ENCODE results near the gene LARP1. TPM values are rescaled to one million over a fixed set of nuclear protein-coding genes. Genes with fewer than 3 reads are reported as not detected.
"Not testable (repeated sequence)": the region's sequence is repeated elsewhere in the genome, so short reads cannot be mapped to it uniquely, and the experiment has no call there.

Gene LARP1
- polyA plus RNA-seq, 3 donors = 132 to 172 (median 158) TPM

DNA sequence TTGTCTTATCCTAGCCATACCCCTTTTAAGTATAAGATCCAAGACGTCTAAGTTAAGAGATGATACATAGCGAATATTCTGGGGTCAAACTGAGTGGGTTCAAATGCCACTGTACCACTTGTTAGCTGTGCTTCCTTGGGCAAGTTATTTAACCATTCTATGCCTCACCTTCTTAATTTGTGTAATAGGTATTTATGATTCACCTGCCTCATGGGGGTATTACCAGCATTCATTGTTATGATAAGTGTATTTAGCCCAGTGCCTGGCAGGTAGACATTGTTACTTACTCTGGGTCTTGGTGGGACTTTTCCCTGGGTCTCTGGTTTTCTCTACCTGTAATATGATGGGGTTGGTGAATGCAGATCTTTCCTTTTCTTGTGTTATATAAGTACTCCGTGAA is 3.8 kb downstream of the LARP1 start:
- no peak for DNase-seq

DNA sequence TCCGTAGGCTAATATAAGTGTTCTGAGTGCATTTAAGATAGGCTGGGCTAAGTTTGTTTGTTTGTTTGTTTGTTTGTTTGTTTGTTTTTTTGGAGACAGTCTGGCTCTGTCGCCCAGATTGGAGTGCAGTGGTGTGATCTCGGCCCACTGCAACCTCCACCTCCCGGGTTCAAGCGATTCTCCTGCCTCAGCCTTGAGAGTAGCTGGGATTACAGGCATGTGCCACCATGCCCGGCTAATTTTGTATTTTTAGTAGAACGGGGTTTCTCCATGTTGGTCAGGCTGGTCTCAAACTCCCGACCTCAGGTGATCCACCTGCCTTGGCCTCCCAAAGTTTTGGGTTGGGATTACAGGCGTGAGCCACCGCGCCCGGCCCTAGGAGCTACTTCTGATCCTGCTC is 4.7 kb downstream of the LARP1 start:
- DNase-seq = not testable (repeated sequence)

DNA sequence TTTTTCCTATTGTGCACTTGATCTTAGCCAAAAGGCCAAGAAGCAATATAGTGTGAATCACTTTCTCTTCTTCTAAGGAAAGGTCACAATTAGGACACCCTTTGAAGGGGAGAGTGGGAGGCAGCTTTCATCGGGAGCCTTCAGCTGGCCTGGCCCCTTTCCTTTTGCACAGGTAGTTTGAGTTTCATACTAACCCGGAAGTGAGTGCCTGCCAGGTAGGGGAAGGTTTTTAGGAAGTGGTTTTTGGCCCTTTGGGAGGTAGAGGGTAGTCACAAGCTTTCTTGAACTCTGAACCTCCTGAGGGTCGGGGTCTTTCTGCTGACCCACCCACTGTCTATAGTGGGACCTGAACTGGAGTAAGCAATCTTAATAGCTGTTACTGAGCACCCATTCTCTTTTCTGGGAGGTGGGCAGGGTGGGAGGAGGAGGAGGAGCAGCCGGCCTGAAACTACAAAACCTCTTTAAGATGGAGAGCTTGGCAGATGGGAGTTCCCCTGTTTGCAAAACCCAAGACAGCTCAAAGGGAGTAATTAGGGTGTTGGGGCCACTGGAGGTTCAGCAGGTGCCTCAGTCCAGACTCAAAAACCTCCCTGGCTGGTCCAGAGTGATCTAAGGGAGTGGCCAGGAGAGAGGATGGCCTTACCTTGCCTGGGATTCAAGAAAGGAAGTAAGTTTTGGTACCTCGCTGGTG is 6.0 kb downstream of the LARP1 start:
- no peak for DNase-seq

DNA sequence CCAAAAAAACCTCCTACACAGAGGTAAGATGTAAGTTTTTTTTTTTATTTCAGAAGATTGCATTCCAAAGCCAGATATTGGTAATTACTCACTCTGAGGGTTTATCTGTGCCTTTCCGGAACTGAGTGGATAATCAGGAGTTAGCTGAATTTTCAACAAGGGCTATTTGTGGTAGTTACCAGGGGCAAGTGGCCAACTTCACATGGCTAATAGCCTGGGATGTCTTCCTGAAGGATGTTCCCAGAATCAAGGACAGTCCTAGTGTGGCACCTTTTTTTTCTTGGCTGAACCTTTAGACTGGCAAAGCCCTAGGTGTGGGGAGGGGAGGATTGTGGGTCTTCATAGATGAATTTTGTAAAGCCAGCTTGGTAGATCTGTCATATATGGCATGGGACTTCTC is 7.1 kb downstream of the LARP1 start:
- no peak for DNase-seq

DNA sequence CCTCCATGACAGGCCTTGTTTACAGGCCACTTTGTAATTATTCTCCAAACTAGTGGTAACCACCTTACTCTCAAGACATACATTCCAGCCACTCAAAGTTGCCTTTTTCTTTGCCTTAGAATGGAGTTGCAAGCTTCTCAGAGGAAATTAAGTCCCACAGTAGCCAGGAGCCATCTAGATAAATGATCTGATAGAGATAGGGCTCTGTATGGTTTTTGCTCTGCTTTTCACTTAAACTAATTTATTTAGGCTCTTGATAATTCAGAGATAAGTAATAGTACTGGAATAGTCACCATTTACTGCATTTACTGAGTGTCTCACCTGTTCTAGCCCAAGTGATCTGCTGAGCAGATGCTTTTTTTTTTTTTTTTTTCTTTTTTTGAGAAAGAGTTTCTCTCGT is 7.5 kb downstream of the LARP1 start:
- DNase-seq = no peak

DNA sequence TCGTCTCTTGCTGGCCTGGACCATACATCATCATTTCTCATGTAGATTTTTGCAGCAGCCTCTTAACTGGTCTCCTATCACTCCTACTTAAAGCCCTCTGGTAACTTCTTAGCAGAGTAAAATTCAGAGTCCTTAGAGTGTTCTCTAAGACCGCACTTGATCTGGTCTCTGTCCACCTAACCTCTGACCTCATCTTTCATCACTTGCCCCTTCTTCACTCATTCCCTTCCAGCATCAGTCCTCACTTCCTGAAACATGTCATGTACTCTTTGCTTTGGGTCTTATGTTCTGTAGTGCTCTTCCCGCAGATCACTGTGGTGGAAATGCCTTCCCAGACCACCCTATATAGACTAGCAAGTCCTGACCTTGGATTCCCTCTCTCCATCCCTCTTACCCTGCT is 9.8 kb downstream of the LARP1 start:
- DNase-seq = no peak

DNA sequence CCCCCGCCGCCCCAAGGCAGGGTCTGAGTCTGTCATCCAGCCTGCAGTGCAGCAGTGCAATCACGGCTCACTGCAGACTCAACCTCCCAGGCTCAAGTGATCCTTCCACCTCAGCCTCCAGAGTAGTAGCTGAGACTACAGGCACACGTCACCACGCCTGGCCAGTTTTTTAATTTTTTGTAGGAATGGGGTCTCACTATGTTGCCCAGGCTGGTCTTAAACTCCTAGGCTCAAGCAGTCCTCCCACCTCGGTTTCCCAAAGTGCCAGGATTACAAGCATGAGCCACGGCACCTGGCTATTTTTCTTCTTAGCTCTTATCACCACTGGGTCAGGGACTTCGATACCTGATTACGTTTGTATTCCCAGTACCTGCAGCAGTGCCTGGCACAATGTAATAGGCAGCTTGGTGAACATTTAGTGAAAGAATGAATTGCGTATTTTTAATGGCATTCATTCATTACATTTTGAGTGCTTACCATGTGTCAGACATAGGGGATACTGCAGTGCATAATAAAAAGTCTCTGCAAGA is 10.3 kb downstream of the LARP1 start:
- no peak for DNase-seq

DNA sequence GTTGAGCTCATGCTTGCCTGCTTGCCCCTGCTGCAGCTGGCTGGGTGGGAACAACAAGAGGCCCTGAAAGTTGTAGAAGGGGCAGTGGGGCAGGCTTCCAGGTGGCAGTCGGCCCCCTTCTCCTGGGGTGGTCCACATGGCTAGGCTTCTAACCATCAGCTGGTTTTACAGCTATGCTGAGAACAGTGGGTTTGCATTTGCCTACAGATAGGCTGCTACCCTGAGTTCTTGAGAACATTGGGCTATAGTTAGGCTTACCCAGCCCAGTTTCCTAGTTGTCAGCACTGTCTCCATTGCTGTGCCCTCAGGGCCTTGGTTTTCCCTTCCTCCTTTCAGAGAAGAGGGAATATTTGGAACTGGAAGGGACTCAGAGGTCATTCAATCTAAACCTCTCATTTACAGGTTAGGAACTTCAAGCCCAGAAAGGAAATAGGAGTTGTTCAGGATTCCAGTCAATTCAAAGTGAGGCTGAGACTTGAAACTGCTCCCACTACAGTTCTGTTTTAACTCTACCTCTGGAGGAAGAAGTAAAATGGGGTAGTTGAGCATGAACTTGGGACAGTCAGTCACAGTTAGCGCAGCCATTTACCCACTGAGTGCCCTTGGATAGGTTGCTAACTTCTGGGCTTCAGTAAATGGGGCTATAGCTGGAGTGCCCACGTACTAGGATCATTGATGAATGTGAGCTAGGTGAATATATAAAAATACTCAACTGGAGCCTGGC is 11.5 kb downstream of the LARP1 start:
- no peak for DNase-seq

DNA sequence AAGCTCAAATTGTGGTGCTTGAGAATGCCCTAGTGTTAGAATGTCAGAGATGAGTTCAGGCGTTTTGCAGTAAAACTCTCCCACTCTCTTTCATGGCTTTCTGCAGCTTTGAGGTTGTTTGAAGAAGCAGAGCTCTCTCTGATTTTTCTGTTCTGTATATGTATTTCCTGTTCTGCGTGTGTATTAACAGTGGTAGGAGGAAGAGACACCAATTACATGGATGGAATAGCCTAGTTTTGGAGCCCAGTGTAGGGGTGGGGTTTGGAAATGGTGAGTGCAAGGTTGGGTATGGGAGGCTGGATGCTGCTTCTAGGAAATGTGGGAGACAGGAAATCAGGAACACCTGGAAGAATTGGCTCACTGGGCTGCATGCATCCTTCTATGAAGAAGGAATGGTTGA is 12.4 kb downstream of the LARP1 start:
- no peak for DNase-seq

DNA sequence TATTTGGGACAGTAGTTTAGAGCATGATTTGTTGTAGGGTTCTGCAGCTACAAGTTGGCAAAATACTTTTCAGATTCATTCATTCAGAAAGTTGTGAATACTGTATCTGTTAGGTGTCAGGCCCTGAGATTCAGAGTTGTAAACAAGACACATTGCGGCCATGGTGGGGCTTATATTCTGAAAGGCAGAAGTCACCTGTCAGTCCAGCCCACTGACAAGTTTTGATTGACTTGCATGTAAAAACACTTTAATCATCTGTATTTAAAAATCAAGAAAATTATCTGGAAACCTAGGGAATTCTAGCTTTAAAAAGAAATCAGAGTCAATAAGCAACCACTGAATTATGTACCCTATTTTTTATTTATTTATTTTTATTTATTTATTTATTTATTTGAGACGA is 13.0 kb downstream of the LARP1 start:
- no peak for DNase-seq

DNA sequence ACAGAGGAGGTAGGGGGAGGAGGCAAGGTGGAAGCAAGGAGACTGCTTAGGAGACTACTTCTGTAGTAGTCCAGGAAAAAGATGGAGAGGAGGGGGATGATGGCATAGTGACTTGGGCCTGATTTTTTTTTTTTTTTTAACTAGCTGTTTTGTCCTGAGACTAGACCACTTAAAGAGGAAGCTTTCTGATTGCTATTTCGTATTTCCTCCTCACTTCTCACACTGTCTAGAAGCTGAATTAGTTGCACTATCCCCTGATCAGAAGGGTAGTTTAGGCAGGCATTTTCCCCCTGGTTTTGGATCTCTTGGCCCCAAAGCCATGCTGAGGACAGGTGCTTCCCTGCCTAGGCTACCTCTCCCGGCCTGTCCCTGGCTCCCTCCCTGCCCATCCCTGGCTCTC is 14.9 kb downstream of the LARP1 start:
- no peak for DNase-seq

DNA sequence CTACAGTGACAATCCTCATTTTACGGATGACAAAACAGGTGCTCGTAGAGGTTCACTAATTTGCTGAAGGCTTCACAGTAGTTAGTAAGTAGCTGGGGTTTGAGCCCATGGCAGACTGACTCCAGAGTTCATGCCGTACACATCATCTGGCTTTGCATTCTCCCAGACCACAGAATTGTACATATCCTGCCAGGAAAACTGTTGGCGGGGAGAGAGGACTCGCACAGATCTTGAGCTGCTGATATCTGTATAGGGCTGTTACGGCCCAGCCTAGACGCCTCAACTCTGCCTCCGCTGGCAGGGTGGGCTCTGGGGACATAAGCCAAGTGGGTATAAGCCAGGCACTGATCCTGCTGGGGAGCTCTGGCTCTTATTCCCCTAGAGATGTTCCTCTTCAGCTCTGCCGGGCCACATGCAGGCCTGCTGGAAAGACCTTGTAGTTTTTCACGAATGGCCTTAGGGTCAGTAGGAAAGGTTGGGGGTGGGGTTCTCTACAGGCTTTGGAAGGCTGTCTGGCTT is 16.3 kb downstream of the LARP1 start:
- DNase-seq = no peak

DNA sequence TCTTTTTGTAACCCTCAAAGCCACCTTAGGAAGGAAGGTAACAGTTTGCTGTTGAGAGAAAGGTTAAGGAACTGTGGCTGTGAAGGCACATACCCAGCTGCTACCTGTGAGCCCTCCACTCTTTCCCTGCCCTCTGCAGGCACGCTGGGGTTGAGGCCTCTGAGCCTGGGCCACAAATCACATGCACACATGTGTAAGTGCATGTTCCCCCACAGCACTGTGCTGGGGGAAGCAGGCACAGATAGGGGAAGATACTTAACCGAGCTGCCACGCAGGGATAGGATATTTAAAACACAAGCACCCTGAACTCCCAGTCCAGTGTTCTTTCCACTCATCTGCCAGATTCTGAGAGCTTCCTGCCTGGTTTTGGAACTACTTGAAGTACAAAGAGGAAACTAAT is 18.1 kb downstream of the LARP1 start:
- no peak for DNase-seq

DNA sequence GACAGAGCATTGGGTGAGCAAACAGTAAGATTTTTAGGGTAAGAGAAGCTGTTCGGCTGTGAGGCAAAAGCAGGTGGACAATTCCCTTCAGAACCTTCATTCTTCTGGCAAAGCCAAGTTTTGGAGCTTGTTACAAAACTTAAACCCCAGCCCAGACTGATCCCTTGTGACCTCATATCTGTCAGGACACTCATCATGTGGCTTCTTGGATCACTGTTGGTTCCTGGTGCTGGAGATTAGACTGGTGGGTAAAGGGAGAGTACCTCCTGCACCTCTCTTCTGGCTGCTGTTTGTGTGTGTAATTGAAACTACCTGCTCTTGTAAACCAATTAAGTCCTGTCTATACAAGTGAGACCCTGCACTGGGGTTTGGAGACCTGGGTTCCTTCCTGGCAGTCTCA is 21.0 kb downstream of the LARP1 start:
- DNase-seq = no peak

DNA sequence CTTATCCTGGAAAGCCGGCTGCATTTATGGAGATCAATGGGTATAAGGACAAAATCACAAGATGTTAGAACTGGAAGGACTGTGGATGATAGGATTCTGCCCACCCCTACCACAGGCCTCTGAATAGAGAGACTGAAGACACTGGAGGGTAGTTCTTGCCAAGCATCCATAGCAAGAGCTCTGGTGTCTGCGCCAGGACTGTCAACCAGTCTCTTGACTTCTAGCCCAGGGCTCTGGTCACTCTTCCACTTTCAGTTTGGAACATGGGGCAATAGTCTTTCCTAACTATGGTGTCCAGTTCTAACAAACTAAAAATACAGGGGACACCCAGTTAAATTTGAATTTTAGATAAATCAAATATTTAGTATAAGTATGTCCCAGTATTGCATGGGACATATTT is 23.4 kb downstream of the LARP1 start:
- no peak for DNase-seq

DNA sequence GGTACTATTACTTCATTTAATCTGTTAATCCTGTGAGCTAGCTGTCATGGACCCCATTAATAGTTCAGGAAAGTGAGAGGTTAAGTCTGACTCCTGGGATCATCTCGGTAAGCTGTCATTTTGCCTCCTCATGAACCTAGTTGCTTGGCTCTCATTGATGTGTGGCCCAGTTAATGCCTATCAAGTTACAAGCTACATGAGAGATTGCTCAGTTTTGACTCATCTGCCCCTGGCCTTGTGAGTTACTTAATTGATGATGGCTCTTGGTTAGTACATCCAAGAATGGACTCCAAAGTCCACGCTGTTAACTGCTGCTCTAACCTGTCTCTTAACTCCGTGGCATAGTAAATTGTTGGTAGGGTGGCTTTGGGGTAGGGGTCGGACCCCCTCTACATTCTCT is 23.9 kb downstream of the LARP1 start:
- no peak for DNase-seq

DNA sequence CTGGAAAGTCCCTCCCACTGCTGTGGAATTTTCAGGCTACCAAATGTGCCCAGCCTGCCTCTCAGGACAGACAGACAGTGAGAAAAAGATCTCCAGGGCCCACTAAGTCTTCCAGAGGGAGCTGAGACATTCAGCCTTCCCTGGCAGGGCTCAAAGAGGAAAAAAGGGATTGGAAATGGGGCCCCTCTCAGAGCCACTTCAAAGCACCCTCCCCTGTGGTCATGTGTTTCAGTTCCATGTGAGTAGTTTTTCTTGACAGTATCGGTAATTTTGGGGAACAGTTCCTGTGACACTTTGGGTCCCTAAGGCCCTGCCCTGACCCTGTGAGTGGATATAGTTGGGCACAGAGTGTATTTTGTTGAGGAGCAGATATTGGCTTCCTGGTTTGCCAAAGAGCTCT is 25.0 kb downstream of the LARP1 start:
- DNase-seq = no peak

DNA sequence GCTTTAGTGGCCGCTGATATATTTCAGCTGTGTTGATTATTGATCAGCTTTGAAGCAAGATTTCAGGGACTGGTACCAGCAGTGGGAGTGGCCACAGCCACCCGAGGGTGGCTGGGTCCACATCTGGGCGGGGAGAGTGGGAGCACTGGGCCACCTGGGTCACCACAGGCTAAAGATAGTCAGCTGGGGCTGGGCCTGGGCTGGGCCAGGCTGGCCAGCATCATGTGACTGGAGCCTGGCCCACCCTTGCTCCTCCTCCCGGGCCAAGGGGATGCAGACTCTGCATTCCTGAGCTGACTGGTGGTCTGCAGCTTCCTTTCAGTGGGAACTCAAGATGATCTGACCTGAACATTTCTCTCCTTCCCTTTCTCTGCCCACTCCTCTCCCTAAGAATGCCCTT is 27.1 kb downstream of the LARP1 start:
- no peak for DNase-seq

DNA sequence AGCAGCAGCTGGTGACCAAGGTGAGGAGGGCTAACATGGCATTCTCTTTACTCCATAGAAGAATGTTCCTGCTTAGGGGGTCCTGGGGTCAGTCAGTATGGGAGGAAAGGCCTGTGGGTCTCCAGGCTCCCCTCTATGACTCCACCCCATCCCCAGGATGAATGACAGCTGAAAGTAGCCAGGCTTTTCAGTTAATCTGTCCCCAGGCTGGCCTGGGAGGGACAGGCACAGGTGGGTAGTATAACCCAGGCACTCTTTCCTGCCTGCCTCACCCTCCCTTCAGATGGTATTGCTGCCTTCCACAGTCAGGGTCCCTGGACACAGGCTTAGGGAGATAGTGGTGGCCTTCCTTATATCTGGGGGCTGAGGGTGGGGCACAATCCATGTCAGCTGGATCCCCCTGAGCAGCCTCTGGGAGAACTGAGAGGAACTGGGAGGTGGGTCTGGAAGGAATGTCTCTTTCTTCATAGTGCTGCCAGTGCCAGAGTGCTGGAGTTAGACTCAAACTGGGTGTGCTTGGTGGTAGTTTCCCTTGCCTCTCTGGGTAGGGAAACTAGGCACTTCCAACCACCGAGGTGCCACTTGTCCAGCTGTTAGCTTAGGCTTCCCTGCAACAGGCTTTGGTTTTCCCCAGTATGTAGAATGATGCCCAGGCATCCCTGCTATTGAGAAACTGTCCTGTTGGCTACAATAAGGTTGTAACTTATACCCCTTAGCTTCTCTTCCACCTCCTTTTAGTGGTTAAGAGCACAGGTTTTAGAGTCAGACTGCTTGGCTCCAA is 27.8 kb downstream of the LARP1 start:
- DNase-seq = no peak

DNA sequence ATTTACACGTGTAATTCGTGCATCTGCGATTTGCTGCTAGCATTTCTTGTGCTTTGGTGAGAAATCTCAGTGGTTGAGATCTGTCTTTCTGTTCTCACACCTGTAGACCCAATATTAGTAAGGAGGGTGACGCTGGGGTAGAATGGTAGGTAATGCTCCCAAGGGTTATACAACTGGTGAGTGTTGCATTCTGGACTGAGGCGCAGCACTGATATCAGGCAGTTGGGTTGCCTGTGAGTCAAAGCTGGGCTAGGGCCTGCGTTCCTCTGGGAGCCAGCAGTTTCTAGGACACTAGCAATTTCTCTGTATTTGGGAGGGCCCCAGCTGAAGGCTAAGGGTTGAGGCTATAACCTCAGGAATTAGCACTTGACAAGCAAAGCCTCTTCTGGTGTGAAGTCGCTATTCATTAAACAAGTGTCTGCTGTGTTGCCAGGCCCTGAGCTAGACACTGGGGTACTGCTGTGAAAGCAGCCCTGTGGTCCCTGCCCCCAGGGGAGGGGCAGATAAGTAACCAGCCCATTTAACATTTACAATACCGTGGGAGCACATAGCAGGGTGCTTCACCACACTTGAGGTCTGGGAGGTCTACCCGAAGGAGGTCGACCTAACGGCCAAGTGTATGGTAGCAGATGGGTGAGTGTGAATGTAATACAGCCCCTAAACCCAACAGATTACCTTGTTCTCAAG is 28.7 kb downstream of the LARP1 start:
- no peak for DNase-seq

DNA sequence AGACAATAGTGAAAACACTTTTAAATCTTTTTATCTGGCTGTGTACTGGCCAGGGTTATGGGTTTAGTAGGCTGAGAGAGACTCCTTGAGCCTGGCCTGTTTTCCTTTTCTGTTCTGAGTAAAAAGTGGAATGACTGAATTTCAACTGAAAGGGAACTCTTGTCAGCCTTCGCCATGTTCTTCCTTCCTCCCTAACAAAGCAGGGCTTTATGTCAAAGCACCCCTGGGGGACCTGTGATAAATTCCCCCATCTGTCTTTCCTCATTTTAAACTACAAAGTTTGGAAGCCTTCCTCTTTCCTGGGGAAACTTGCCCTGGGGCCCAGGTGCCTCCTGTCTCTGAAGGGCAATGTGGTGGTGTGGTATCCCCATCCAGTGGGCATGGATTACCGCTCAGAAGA is 29.7 kb downstream of the LARP1 start:
- no peak for DNase-seq

DNA sequence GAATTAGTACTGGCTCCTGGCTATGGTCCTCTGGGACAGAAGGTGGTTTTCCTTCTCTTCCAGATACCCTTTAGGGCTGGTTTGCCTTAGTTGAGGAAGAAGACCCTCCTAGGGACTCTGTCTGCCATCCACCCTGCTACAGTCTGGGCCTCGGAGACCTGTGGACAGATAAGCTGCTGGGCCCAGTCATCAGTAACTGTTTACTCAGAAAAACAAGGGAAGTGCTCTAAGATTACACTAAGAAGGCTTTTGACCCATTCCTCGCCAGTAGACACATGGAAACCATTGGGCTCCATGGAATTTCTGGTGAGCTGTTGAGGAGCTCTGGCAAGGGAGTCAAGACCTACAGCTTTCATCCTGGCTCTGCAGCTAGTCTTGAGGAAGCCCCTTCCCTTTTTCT is 31.2 kb downstream of the LARP1 start:
- no peak for DNase-seq
